Panc1 (cell line): Measurements from ENCODE around the gene RNF130. TPM values are rescaled to one million over a fixed set of nuclear protein-coding genes. Genes with fewer than 3 reads are reported as not detected.

Experiments
- ATAC-seq: fragments of 200-7000 bp; cut with Tn5 transposase; 2 replicates; pipeline ENCODE4 v1.9.1; 2020; ENCODE audit warnings: mild to moderate bottlenecking, moderate library complexity
- BruUV-seq: library from RNA; stranded (reverse); fragments of 400-500 nt; replicated peaks from 2 replicates; lab custom pipeline; 2021; lab: Mats Ljungman, UMichigan
- CTCF ChIA-PET: fragments of 300-600 bp; sonication (Branson Sonifier 250); formaldehyde crosslinking; loops from one replicate; lab custom pipeline; 2022; ENCODE audit warnings: antibody characterized with exemption; lab: Charles Lee
- POLR2A ChIA-PET: fragments of 300-600 bp; sonication (Branson Sonifier 250); formaldehyde crosslinking; loops from one replicate; lab custom pipeline; 2022; ENCODE audit warnings: antibody characterized with exemption; lab: Charles Lee
- DNase-seq: peaks from one replicate; pipeline ENCODE4 v3.0.0-alpha.2; 2010; ENCODE audit warnings: low read depth, low spot score
- H3K27ac ChIP-seq: 2 replicates; pipeline ENCODE4 v1.5.1; 2011; ENCODE audit warnings: mild to moderate bottlenecking, low read length, inconsistent platforms
- H3K27me3 ChIP-seq: fragments of 200-500 bp; sonication (Bioruptor generic); 2 replicates; pipeline ENCODE4 v1.6.0; 2014; ENCODE audit warnings: low read length, inconsistent platforms; ENCODE audit not compliant: control insufficient read depth, insufficient read depth
- H3K36me3 ChIP-seq: fragments of 200-500 bp; sonication (Bioruptor generic); 2 replicates; pipeline ENCODE4 v1.5.1; 2014; ENCODE audit warnings: inconsistent platforms, mild to moderate bottlenecking, low read length, moderate library complexity; ENCODE audit not compliant: control insufficient read depth, insufficient read depth
- H3K4me1 ChIP-seq: 2 replicates; pipeline ENCODE4 v1.5.1; 2011; ENCODE audit warnings: inconsistent platforms, mild to moderate bottlenecking, low read length, moderate library complexity; ENCODE audit not compliant: control insufficient read depth, insufficient read depth
- H3K4me3 ChIP-seq, 2 experiments: 2 replicates each; pipeline ENCODE4 v1.5.1; 2011 to 2012; ENCODE audit warnings: low read depth in 2 of 2, low read length in 2 of 2, mild to moderate bottlenecking in 2 of 2, inconsistent platforms in 1 of 2, moderate library complexity in 1 of 2
- H3K9me3 ChIP-seq: fragments of 200-500 bp; sonication (Bioruptor generic); 2 replicates; pipeline ENCODE4 v1.5.1; 2014; ENCODE audit warnings: low read depth, mild to moderate bottlenecking, inconsistent platforms, low read length, moderate library complexity; ENCODE audit not compliant: control insufficient read depth, insufficient read depth
- CTCF ChIP-seq: fragments of 450-650 bp; IDR thresholded peaks from 2 replicates; pipeline ENCODE4 v1.5.1; 2017; ENCODE audit warnings: mild to moderate bottlenecking
- POLR2AphosphoS5 ChIP-seq: IDR thresholded peaks from 2 replicates; pipeline ENCODE4 v1.6.1; 2012; ENCODE audit warnings: mild to moderate bottlenecking, low read depth, low read length, moderate library complexity
- SIN3A ChIP-seq: IDR thresholded peaks from 2 replicates; pipeline ENCODE4 v1.6.1; 2012; ENCODE audit warnings: low read depth, mild to moderate bottlenecking, low read length, moderate library complexity, borderline replicate concordance; ENCODE audit not compliant: insufficient read depth
- TCF7L2 ChIP-seq: IDR thresholded peaks from 2 replicates; pipeline ENCODE4 v1.6.1; 2011; ENCODE audit warnings: mild to moderate bottlenecking, low read depth, low read length, inconsistent platforms
- in situ Hi-C: cut with HindIII; loops from 2 replicates; pipeline ENCODE4 v1.10.0; 2016; ENCODE audit warnings: low sequenced_read_pairs, low pct_unique_long_range_greater_than_20kb
- intact Hi-C: fragments of 100-400 bp; cut with micrococcal nuclease; formaldehyde crosslinking; loops from one replicate; pipeline ENCODE4 v1.10.0; 2022; ENCODE audit not compliant: unreplicated experiment
- total RNA-seq: library from RNA; stranded (reverse); gene quantifications from one replicate; pipeline ENCODE4 v1.2.1, GENCODE V29; 2021; ENCODE audit not compliant: unreplicated experiment
- TF ChIP-seq, protein P1 (sequence below), 2 experiments: IDR thresholded peaks; 2 replicates each; pipeline ENCODE4 v1.6.1; 2011 to 2012; ENCODE audit warnings: low read depth in 2 of 2, control low read depth in 1 of 2, low read length in 1 of 2, mild to moderate bottlenecking in 1 of 2, moderate library complexity in 1 of 2; ENCODE audit not compliant: insufficient read depth in 1 of 2

Gene RNF130
- total RNA-seq, 1 experiment from 2014 or later = 73.1 TPM

GRCh38 chr5:179918742-179919486 lies 152.6 kb downstream of the RNF130 start:
- DNase-seq (no peak), ATAC-seq (no peak)
- intact Hi-C loops (no loop called here), in situ Hi-C loops (no loop called here)
- Histone ChIP-seq H3K4me1 (no peaks in the 10 kb centered on the region), H3K4me3 (no peak overlapping the region), H3K36me3 (no peaks in the 10 kb centered on the region), H3K27ac (no peak overlapping the region), H3K9me3 (no peaks in the 10 kb centered on the region), H3K27me3 (no peaks in the 10 kb centered on the region)
- no TSS peak for BruUV-seq
- no peak for TF ChIP-seq SIN3A
- TF ChIP-seq, protein P1, sequence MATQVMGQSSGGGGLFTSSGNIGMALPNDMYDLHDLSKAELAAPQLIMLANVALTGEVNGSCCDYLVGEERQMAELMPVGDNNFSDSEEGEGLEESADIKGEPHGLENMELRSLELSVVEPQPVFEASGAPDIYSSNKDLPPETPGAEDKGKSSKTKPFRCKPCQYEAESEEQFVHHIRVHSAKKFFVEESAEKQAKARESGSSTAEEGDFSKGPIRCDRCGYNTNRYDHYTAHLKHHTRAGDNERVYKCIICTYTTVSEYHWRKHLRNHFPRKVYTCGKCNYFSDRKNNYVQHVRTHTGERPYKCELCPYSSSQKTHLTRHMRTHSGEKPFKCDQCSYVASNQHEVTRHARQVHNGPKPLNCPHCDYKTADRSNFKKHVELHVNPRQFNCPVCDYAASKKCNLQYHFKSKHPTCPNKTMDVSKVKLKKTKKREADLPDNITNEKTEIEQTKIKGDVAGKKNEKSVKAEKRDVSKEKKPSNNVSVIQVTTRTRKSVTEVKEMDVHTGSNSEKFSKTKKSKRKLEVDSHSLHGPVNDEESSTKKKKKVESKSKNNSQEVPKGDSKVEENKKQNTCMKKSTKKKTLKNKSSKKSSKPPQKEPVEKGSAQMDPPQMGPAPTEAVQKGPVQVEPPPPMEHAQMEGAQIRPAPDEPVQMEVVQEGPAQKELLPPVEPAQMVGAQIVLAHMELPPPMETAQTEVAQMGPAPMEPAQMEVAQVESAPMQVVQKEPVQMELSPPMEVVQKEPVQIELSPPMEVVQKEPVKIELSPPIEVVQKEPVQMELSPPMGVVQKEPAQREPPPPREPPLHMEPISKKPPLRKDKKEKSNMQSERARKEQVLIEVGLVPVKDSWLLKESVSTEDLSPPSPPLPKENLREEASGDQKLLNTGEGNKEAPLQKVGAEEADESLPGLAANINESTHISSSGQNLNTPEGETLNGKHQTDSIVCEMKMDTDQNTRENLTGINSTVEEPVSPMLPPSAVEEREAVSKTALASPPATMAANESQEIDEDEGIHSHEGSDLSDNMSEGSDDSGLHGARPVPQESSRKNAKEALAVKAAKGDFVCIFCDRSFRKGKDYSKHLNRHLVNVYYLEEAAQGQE (IDR thresholded peaks at IDR 0.05; ENCODE audit: insufficient read depth in 1 of 2, low read depth in 2 of 2, low read length in 1 of 2) = no peak
- TF ChIP-seq POLR2AphosphoS5 = no peak
- no peak for TF ChIP-seq CTCF
- TF ChIP-seq TCF7L2 = no peak
- POLR2A ChIA-PET = interaction anchor here (0.5 kb wide), 1 partner anchor 207 kb away, joined by 3 read pairs; no protein-coding TSS in a partner anchor
- CTCF ChIA-PET = interaction anchor here (0.7 kb wide), 1 partner anchor 458 kb away, joined by 3 read pairs; no protein-coding TSS in a partner anchor

DNA sequence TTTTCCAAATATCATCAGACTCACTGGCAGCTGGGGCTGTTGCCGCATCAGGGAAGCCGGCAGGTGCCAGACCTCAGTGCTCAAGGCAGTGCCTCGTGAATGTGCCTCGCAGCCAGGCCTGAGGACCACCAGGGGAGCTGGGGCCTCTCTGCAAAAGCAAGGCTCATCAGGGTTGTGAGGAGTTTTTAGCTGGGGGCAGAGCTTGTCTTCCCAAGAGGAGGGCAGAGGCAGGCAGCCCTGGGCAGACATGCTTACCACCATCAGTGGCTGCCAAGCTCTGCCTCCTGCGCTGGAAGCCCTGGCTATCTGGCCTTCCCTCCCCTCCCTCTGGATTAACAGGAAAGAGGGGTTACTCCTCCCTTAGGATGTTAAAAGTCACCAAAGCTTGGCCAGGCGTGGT lies 155.0 kb downstream of the RNF130 start:
- ATAC-seq (no peak), DNase-seq (no peak)
- Histone ChIP-seq H3K27ac (no peak overlapping the region), H3K4me3 (no peak overlapping the region), H3K36me3 (no peaks in the 10 kb centered on the region), H3K27me3 (no peaks in the 10 kb centered on the region), H3K4me1 (no peaks in the 10 kb centered on the region), H3K9me3 (no peaks in the 10 kb centered on the region)
- in situ Hi-C loops (no loop called here), intact Hi-C loops (no loop called here)
- CTCF ChIA-PET = no interaction called here
- BruUV-seq = no TSS peak
- POLR2A ChIA-PET = no interaction called here
- TF ChIP-seq CTCF (no peak), TCF7L2 (no peak), POLR2AphosphoS5 (no peak), SIN3A (no peak)
- TF ChIP-seq, protein P1 (IDR thresholded peaks at IDR 0.05; ENCODE audit: insufficient read depth in 1 of 2, low read depth in 2 of 2, low read length in 1 of 2) = no peak
